Upper lobe of left lung (tissue), 6 donors: Measurements from ENCODE around the gene EXOSC5. TPM values are rescaled to one million over a fixed set of nuclear protein-coding genes. Genes with fewer than 3 reads are reported as not detected.
A peak's percentile ranks its signal among the peaks of the same experiment; 100 is the strongest.

ENCODE experiments used
- ATAC-seq, 2 donors: fragments of 200-7000 bp; cut with Tn5 transposase; one replicate each; pipeline ENCODE4 v1.9.1; 2022; ENCODE audit warnings: mild to moderate bottlenecking in 2 of 2, moderate library complexity in 2 of 2; ENCODE audit not compliant: low FRiP score in 2 of 2
- DNase-seq, 2 donors: peaks; one replicate each; pipeline ENCODE4 v3.0.0-alpha.2; 2019 to 2020
- H3K27ac ChIP-seq, 4 donors: fragments of 200-600 bp; sonication (generic); one replicate each; pipeline ENCODE4 v1.5.1; 2016 to 2019
- H3K27me3 ChIP-seq, 4 donors: fragments of 200-600 bp; sonication (generic); one replicate each; pipeline ENCODE4 v1.5.1; 2017 to 2019
- H3K36me3 ChIP-seq, 4 donors: fragments of 200-600 bp; sonication (generic); one replicate each; pipeline ENCODE4 v1.5.1; 2016 to 2019
- H3K4me1 ChIP-seq, 4 donors: fragments of 200-600 bp; sonication (generic); one replicate each; pipeline ENCODE4 v1.5.1; 2018 to 2019
- H3K4me3 ChIP-seq, 4 donors: fragments of 200-600 bp; sonication (generic); one replicate each; pipeline ENCODE4 v1.5.1; 2017 to 2019; ENCODE audit warnings: mild to moderate bottlenecking in 2 of 4, moderate library complexity in 1 of 4
- H3K9me3 ChIP-seq, 4 donors: fragments of 200-600 bp; sonication (generic); one replicate each; pipeline ENCODE4 v1.5.1; 2018 to 2019
- EP300 ChIP-seq, 4 donors: sonication (generic); formaldehyde crosslinking; IDR thresholded peaks; one replicate each; pipeline ENCODE4 v1.5.1; 2017; ENCODE audit warnings: antibody characterized with exemption in 4 of 4, control low read depth in 2 of 4
- POLR2A ChIP-seq, 4 donors: fragments of 450-650 bp; IDR thresholded peaks; one replicate each; pipeline ENCODE4 v1.5.1; 2016 to 2017; ENCODE audit warnings: antibody characterized with exemption in 4 of 4, mild to moderate bottlenecking in 2 of 4
- POLR2AphosphoS5 ChIP-seq, 2 donors: sonication (generic); formaldehyde crosslinking; IDR thresholded peaks; one replicate each; pipeline ENCODE4 v1.5.1; 2017; ENCODE audit warnings: antibody characterized with exemption in 2 of 2
- WGBS, 2 donors: methylation state at CpG; one replicate each; pipeline ENCODE4 v1.1.5; 2017 to 2018; 5-methylcytosine and 5-hydroxymethylcytosine counted together
- total RNA-seq, 6 donors: library from RNA; depleted of rRNA in 4 of 6; stranded (reverse); fragments of >200 nt in 4 of 6; gene quantifications; one replicate each; pipeline versions ENCODE4 v1.1.0 to v1.2.1, GENCODE V29; 2016 to 2021
- TF ChIP-seq, protein P1 (sequence below), 6 experiments: fragments of 450-650 bp in 4 of 6; fragments of 200-600 bp in 2 of 6; sonication (generic) in 2 of 6; IDR thresholded peaks; one replicate each; pipeline ENCODE4 v1.5.1; 2016 to 2019; ENCODE audit warnings: antibody characterized with exemption in 6 of 6
- donor health status: DM: no; HTN: no; CAD: no; lungs with moderate emphysema.
- donor health status: DM: no; HTN: yes; CAD: no; lungs with severe emphysema.

EXOSC5 gene
- total RNA-seq, 6 donors from 2014 or later, result 0.89 to 18.4 (median 16.0) TPM

DNA sequence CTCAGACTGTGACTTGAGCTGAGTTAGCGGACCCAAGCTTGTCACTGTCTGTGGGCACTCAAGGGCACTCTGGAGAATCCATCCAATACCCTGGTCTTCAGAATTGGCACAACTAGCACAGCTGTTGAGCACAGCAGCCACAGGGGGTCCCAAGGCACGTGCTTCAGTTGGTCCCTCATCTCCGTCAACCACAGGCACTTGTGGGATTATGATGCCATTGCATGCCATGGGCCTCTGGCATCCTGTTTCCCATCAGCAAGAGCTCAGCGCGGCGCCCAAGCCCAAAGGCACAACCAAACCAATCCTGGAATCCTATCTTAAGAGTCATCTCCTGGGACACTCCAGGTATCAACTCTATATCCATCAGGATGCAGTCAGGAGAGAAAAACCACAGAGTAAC, 33.8 kb upstream of the EXOSC5 start:
- Histone ChIP-seq H3K4me1 (peaks cover 24 to 44% (median 28%) of the 10 kb centered on the region in 4 donors), H3K4me3 (no peak overlapping the region), H3K27me3 (no peaks in the 10 kb centered on the region), H3K9me3 (no peaks in the 10 kb centered on the region), H3K36me3 (peaks cover 5 to 39% (median 24%) of the 10 kb centered on the region in 4 donors), H3K27ac (no peak overlapping the region)
- no peak for DNase-seq
- 85 to 100% methylated on average over 1 to 6 of the region's 6 CpGs for WGBS, 2 donors
- no peak for TF ChIP-seq EP300 (IDR thresholded peaks at IDR 0.05)
- TF ChIP-seq POLR2AphosphoS5 (IDR thresholded peaks at IDR 0.05), result no peak
- no peak for TF ChIP-seq POLR2A (IDR thresholded peaks at IDR 0.05)
- TF ChIP-seq, protein P1, sequence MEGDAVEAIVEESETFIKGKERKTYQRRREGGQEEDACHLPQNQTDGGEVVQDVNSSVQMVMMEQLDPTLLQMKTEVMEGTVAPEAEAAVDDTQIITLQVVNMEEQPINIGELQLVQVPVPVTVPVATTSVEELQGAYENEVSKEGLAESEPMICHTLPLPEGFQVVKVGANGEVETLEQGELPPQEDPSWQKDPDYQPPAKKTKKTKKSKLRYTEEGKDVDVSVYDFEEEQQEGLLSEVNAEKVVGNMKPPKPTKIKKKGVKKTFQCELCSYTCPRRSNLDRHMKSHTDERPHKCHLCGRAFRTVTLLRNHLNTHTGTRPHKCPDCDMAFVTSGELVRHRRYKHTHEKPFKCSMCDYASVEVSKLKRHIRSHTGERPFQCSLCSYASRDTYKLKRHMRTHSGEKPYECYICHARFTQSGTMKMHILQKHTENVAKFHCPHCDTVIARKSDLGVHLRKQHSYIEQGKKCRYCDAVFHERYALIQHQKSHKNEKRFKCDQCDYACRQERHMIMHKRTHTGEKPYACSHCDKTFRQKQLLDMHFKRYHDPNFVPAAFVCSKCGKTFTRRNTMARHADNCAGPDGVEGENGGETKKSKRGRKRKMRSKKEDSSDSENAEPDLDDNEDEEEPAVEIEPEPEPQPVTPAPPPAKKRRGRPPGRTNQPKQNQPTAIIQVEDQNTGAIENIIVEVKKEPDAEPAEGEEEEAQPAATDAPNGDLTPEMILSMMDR (IDR thresholded peaks at IDR 0.05), result no peak
- no peak for ATAC-seq

DNA sequence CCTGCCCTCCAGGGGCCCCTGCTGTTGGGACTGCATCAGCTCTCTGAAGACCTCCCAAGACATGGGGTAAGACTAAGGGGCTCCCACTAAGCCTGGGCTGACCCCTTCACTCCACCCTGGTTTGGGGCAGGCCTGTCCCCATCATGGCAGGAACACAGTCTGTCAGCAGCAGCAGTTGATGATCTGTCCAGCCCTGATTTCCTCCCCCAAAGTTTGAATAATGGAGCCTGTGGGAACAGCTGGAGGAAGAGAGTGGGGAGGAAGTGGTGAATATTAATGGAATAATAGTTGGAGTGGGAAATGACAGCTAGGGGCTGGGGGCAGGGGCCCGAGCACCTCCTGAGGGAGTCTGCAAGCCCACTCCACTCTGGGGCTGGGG, 31.3 kb upstream of the EXOSC5 start:
- Histone ChIP-seq H3K4me3 (peak overlapping the region in 3 of 4 donors; percentile 41 to 71 (median 61)), H3K9me3 (no peaks in the 10 kb centered on the region), H3K36me3 (peaks cover 5 to 55% (median 29%) of the 10 kb centered on the region in 4 donors), H3K4me1 (peaks cover 36 to 68% (median 50%) of the 10 kb centered on the region in 4 donors), H3K27me3 (no peaks in the 10 kb centered on the region), H3K27ac (peak overlapping the region; percentile 68 to 95 (median 86))
- TF ChIP-seq POLR2AphosphoS5 (IDR thresholded peaks at IDR 0.05) (no peak), EP300 (IDR thresholded peaks at IDR 0.05) (no peak)
- TF ChIP-seq, protein P1 (IDR thresholded peaks at IDR 0.05), result no peak
- DNase-seq (no peak), ATAC-seq (no peak)
- WGBS, 2 donors, result 27 to 28% methylated on average over 1 of the region's 1 CpG

DNA sequence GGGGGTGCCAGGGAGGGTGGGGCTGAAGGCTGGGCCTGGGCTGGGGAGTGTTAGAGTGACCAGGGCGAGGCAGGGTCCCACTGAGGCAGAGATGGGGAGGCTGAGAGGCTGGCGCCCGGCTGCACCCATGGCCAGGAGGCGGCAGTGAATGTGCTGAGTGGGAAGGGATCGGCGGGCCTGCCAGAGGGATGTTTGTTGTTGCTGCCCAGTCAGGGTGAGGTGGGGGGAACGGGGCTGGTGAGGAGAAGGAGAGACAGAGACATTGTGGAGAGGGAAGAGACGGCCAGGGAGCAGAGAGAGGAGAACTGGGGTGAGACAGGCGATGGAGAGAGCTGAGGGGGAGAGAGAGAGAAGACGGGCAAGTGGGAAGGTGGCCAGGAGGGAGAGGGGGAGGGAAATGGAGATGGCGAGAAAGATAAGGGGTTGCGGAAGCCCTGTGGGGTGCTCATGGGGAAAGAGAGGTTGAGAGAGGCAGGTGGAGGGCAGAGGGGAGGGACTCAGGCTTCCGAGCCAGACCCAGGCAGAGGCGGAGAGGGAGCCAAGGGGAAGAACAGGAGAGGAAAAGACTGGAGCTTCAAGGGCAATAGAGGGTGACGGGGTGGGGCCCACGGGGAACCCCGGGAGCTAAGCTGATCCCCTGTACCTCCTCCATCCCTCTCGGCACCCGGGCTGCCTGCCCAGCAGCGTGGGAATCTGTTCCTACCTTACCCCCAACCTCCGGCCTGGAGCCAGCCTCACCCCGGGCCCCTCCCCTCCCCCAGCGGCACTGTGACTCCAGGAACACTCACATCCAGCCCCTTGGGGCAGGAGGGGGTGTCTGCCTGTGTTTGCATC, 30.7 kb upstream of the EXOSC5 start:
- no peaks in the 10 kb centered on the region for H3K9me3 ChIP-seq
- peaks cover 8 to 55% (median 29%) of the 10 kb centered on the region in 4 donors for H3K36me3 ChIP-seq
- TF ChIP-seq POLR2A (IDR thresholded peaks at IDR 0.05) (no peak), EP300 (IDR thresholded peaks at IDR 0.05) (no peak), POLR2AphosphoS5 (IDR thresholded peaks at IDR 0.05) (peak in 1 of 2 donors; percentile 24)
- TF ChIP-seq, protein P1 (IDR thresholded peaks at IDR 0.05), result no peak
- peak overlapping the region; percentile 68 to 95 (median 86) for H3K27ac ChIP-seq
- WGBS, 2 donors, result 5% methylated on average over 22 to 23 of the region's 23 CpGs
- peaks cover 36 to 74% (median 50%) of the 10 kb centered on the region in 4 donors for H3K4me1 ChIP-seq
- H3K27me3 ChIP-seq, result no peaks in the 10 kb centered on the region
- DNase-seq (peak; percentile 79 to 84), ATAC-seq (peak; percentile 42 to 51)
- peak overlapping the region; percentile 36 to 71 (median 51) for H3K4me3 ChIP-seq

DNA sequence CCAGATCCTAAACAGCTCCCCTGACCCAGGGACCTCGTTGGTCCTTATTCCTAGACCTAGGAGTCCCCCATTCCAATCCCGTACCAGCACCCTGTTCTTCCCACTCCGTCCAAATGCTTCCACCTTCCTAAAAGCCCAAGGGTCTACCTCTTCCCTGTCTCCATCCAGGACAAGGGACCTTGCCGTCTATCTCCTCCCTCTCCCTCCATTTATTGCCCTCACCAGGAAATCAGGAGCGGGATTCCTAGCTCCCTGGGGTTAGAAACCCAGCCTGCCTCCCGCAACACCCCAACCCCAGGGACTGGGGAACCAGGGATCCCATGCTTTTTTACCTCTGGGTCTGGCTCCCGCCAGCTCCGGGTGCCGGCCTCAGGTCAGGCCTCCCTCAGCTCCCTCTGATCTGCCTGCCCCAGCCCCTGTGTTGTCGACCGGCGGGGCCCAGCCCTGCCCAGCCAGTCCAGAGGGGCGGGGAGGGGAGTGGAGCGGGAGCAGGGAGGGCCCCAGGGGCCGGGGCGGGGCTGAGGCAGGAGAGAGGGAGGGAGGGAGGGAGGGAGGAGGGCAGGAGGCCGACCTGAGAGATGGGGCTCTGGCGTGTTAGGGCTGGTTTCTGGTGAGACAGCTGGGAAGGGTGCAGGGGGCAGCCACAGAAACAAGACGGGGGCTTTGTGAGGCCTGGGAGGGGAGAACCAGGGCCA, 29.9 kb upstream of the EXOSC5 start, which contains the start of gene B3GNT8:
TSS of gene B3GNT8 (minus strand) at position 423 of the 695 bp plus-strand sequence. CDS start 596 bp downstream, outside the sequence.
- TF ChIP-seq, protein P1 (IDR thresholded peaks at IDR 0.05), result no peak
- TF ChIP-seq POLR2A (IDR thresholded peaks at IDR 0.05), result peak in 3 of 4 donors; percentile 58 to 96 (median 66)
- peak; percentile 53 to 95 for TF ChIP-seq POLR2AphosphoS5 (IDR thresholded peaks at IDR 0.05)
- no peak for TF ChIP-seq EP300 (IDR thresholded peaks at IDR 0.05)
- Histone ChIP-seq H3K27me3 (no peaks in the 10 kb centered on the region), H3K36me3 (peaks cover 10 to 55% (median 31%) of the 10 kb centered on the region in 4 donors), H3K27ac (peak within 1 kb of the TSS; percentile 68 to 95 (median 86)), H3K4me3 (peak within 1 kb of the TSS; percentile 36 to 71 (median 51)), H3K4me1 (peaks cover 36 to 79% (median 50%) of the 10 kb centered on the region in 4 donors), H3K9me3 (no peaks in the 10 kb centered on the region)
- WGBS, 2 donors, result 8 to 19% methylated on average over 9 to 12 of the region's 19 CpGs
- DNase-seq (peak; percentile 94), ATAC-seq (peak; percentile 93 to 95)
